Prostate gland (tissue), 2 donors: ENCODE data around the gene ACER3. TPM values are rescaled to one million over a fixed set of nuclear protein-coding genes. Genes with fewer than 3 reads are reported as not detected.

Source experiments
- DNase-seq: peaks from one replicate; pipeline ENCODE4 v3.0.0-alpha.2; 2019; ENCODE audit warnings: low spot score
- H3K27ac ChIP-seq, 2 donors: fragments of 200-600 bp; sonication (generic); 2 replicates each; pipeline ENCODE4 v1.5.1; 2017 to 2019
- H3K27me3 ChIP-seq: fragments of 200-600 bp; sonication (generic); replicated peaks from 2 replicates; pipeline ENCODE4 v1.5.1; 2019; ENCODE audit not compliant: insufficient read depth
- H3K36me3 ChIP-seq, 2 donors: fragments of 200-600 bp; sonication (generic); 1 replicate in 1 of 2; 2 replicates in 1 of 2; pipeline versions ENCODE4 v1.5.1 to v1.8.1; 2017 to 2019
- H3K4me1 ChIP-seq: fragments of 200-600 bp; sonication (generic); replicated peaks from 2 replicates; pipeline ENCODE4 v1.5.1; 2019
- H3K4me3 ChIP-seq, 2 donors: fragments of 200-600 bp; sonication (generic); 2 replicates each; pipeline ENCODE4 v1.5.1; 2017 to 2019
- H3K9me3 ChIP-seq: fragments of 200-600 bp; sonication (generic); 2 replicates; pipeline ENCODE4 v1.5.1; 2017
- POLR2A ChIP-seq: fragments of 450-650 bp; IDR thresholded peaks from one replicate; pipeline ENCODE4 v1.6.1; 2016; ENCODE audit warnings: antibody characterized with exemption, mild to moderate bottlenecking
- POLR2AphosphoS5 ChIP-seq: sonication (generic); formaldehyde crosslinking; IDR thresholded peaks from one replicate; pipeline ENCODE4 v1.6.1; 2017; ENCODE audit warnings: antibody characterized with exemption
- WGBS: methylation state at CpG from one replicate; pipeline ENCODE4 v1.1.5; 2018; 5-methylcytosine and 5-hydroxymethylcytosine counted together
- intact Hi-C: fragments of 100-400 bp; cut with DNase I; formaldehyde crosslinking; loops from one replicate; pipeline ENCODE4 v1.14.2; 2022
- total RNA-seq, 2 donors: library from RNA; depleted of rRNA; stranded (reverse); fragments of >200 nt; gene quantifications; one replicate each; pipeline ENCODE4 v1.1.0, GENCODE V29; 2016
- TF ChIP-seq, protein P1 (sequence below), 4 experiments: fragments of 200-600 bp in 2 of 4; fragments of 450-650 bp in 2 of 4; sonication (generic) in 2 of 4; IDR thresholded peaks; 1 replicate in 3 of 4; 2 replicates in 1 of 4; pipeline ENCODE4 v1.5.1; 2016 to 2019; ENCODE audit warnings: antibody characterized with exemption in 4 of 4, mild to moderate bottlenecking in 2 of 4, moderate library complexity in 2 of 4

Gene ACER3
- total RNA-seq, 2 donors from 2014 or later = 11.3 to 11.9 TPM

DNA sequence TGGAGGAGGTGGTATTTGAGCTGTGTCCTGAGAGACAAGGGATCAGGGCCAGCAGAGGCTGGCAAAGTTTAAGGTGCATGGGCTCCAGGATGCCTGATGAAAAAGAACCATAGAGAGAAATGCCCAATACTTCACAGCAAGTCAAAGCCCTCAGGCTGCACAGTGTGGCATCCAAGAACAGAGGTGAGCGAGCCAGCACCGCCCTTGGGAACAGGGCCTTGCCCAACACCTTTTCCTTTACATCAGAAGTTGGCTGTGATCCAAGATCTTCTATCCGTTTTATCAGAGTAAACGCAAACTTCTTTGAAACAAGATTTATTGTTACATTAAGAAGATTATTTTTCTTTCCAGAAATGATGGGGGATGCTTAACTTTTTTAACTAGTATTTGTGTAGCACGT lies 174.9 kb downstream of the ACER3 start:
- TF ChIP-seq POLR2A = no peak
- TF ChIP-seq POLR2AphosphoS5 = no peak
- TF ChIP-seq, protein P1, sequence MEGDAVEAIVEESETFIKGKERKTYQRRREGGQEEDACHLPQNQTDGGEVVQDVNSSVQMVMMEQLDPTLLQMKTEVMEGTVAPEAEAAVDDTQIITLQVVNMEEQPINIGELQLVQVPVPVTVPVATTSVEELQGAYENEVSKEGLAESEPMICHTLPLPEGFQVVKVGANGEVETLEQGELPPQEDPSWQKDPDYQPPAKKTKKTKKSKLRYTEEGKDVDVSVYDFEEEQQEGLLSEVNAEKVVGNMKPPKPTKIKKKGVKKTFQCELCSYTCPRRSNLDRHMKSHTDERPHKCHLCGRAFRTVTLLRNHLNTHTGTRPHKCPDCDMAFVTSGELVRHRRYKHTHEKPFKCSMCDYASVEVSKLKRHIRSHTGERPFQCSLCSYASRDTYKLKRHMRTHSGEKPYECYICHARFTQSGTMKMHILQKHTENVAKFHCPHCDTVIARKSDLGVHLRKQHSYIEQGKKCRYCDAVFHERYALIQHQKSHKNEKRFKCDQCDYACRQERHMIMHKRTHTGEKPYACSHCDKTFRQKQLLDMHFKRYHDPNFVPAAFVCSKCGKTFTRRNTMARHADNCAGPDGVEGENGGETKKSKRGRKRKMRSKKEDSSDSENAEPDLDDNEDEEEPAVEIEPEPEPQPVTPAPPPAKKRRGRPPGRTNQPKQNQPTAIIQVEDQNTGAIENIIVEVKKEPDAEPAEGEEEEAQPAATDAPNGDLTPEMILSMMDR (IDR thresholded peaks at IDR 0.05) = no peak
- DNase-seq = no peak
- Histone ChIP-seq H3K9me3 (no peaks in the 10 kb centered on the region), H3K4me1 (peaks cover 3% of the 10 kb centered on the region), H3K27ac (no peak overlapping the region), H3K27me3 (peaks cover 4% of the 10 kb centered on the region), H3K36me3 (no peaks in the 10 kb centered on the region), H3K4me3 (no peak overlapping the region)
- 33% methylated on average over 5 of the region's 5 CpGs for WGBS
- intact Hi-C loops = no loop called here

DNA sequence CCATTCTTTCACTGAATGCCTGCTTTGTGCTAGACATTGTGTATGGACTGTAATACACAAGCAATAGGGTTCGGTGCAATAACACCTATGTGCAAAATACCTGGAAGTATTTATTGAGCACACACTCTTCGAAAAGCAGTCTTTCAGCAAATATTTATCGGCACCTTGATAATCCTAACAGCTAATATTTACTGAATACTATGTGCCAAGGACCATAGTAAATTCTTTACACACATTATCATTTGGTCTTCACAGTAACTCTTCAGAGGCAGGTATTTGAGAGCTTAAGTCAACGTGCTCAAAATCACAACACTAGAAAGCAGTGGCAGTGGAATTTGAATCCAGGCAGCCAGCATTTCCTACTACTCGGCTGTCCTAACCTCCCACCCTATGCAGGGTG lies 175.7 kb downstream of the ACER3 start:
- WGBS = 35% methylated on average over 5 of the region's 5 CpGs
- Histone ChIP-seq H3K27me3 (peaks cover 7% of the 10 kb centered on the region), H3K4me1 (peaks cover 3% of the 10 kb centered on the region), H3K27ac (no peak overlapping the region), H3K4me3 (no peak overlapping the region), H3K9me3 (no peaks in the 10 kb centered on the region), H3K36me3 (no peaks in the 10 kb centered on the region)
- TF ChIP-seq, protein P1 (IDR thresholded peaks at IDR 0.05) = no peak
- TF ChIP-seq POLR2A (no peak), POLR2AphosphoS5 (peak; percentile 37)
- DNase-seq = no peak
- intact Hi-C loops = no loop called here

DNA sequence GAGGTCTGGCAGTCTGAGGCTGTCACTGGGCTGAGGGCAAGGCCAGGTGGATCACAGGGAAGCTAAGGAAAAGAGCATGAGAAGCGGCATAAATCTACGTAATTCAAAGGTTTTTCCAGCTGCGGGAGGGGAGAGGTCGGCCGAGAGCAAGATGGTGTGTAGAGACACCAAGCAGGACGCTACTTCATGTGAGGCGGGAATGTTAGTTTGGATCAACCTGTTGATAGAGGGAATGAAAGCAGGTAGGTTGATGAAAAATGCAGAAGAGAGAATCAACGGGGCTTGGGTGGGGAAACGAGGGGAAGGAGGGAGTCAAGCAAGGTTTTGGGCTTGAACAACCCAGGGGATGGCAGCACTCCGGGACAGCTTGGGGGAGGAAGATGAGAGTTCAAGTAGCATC lies 176.3 kb downstream of the ACER3 start:
- intact Hi-C loops = no loop called here
- TF ChIP-seq, protein P1 (IDR thresholded peaks at IDR 0.05) = no peak
- TF ChIP-seq POLR2AphosphoS5 = no peak
- TF ChIP-seq POLR2A = no peak
- H3K4me1 ChIP-seq = peaks cover 3% of the 10 kb centered on the region
- no peak overlapping the region for H3K27ac ChIP-seq
- 85% methylated on average over 10 of the region's 10 CpGs for WGBS
- H3K36me3 ChIP-seq = no peaks in the 10 kb centered on the region
- no peaks in the 10 kb centered on the region for H3K9me3 ChIP-seq
- H3K4me3 ChIP-seq = no peak overlapping the region
- peaks cover 7% of the 10 kb centered on the region for H3K27me3 ChIP-seq
- DNase-seq = no peak

DNA sequence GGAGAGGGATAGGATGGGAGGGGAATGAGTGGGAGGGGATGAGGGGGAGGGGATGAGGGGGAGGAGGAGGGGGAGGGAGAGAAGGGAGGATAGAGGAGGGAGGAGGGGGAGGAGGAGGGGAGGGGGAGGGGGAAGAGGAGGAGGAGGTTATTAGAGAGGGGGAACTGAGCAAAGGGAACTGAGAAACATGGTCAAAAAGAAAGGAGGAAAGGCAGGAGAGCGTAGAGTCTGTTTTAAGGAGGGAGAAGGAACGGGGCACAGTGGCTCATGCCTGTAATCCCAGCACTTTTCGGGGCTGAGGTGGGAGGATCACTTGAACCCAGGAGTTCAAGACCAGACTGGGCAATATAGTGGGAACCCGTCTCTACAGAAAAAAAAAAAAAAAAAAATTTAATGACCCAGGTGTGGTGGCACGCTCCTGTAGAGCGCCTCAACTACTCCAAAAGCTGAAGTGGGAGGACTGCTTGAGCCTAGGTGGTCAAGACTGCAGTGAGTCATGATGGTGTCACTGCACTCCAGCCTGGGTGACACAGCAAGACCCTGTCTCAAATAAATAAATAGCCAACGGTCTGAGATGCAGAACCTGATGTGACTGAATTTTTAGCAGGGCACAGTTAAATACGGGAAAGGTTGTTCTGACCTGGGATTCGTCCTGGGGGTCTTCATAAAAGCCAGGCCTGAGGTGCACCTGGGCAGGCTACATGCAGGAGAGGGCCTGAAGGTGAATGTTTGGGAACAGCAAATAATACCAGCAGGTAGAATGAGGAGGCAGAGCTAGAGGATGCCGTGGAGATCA lies 177.5 kb downstream of the ACER3 start:
- 85% methylated on average over 10 of the region's 10 CpGs for WGBS
- intact Hi-C loops = no loop called here
- peaks cover 7% of the 10 kb centered on the region for H3K27me3 ChIP-seq

More for the DNA sequence above, 177.5 kb downstream of the ACER3 start:
- Histone ChIP-seq H3K4me3 (no peak overlapping the region), H3K36me3 (no peaks in the 10 kb centered on the region), H3K9me3 (no peaks in the 10 kb centered on the region), H3K27ac (no peak overlapping the region), H3K4me1 (peaks cover 3% of the 10 kb centered on the region)
- no peak for TF ChIP-seq POLR2AphosphoS5
- TF ChIP-seq, protein P1 (IDR thresholded peaks at IDR 0.05) = no peak
- TF ChIP-seq POLR2A = no peak
- no peak for DNase-seq
